ENCODE results near the gene PNPLA6. TPM values are rescaled to one million over a fixed set of nuclear protein-coding genes. Genes with fewer than 3 reads are reported as not detected.

The PNPLA6 gene
- total and polyA plus RNA-seq, 10 of the 15 experiments (the other 5 are each of a cell fraction or from before 2014, with no cell fraction given): 0.95 to 105 (median 40.0) TPM

- TF ChIP-seq KDM1A (IDR thresholded peaks at IDR 0.05; ENCODE audit: borderline replicate concordance) (no peak), ZBTB33 (IDR thresholded peaks at IDR 0.05) (no peak), ZBED1 (IDR thresholded peaks at IDR 0.05; ENCODE audit: borderline replicate concordance) (no peak), ZNF24 (IDR thresholded peaks at IDR 0.05) (no peak), NFYA (IDR thresholded peaks at IDR 0.05; ENCODE audit: borderline replicate concordance, low read depth, low read length) (no peak), EZH2 (IDR thresholded peaks at IDR 0.05; ENCODE audit: borderline replicate concordance, control insufficient read depth, low read depth, low read length) (no peak)
Observed at GRCh38 chr19:7554990-7555864, 19.7 kb downstream of the PNPLA6 start (continued).

- Histone ChIP-seq H3K4me3 (no peak overlapping the region), H4K20me1 (ENCODE audit: control insufficient read depth, insufficient read depth) (no peaks in the 10 kb centered on the region), H3K9ac (ENCODE audit: control insufficient read depth, insufficient read depth, low read length) (no peak overlapping the region), H3K27me3 (replicated peaks in 1 of 2; ENCODE audit: control insufficient read depth in 2 of 2, insufficient read depth in 2 of 2, low read length in 1 of 2) (no peaks in the 10 kb centered on the region), H3K27ac (ENCODE audit: control insufficient read depth, insufficient read depth) (no peak overlapping the region), H3K4me2 (ENCODE audit: control insufficient read depth, insufficient read depth) (no peak overlapping the region), H3K36me3 (ENCODE audit: control insufficient read depth in 2 of 2, insufficient read depth in 2 of 2, low read length in 1 of 2) (peaks cover 7 to 11% of the 10 kb centered on the region in 2 experiments; a peak in 3 of 4 replicates), H3K9me3 (replicated peaks; ENCODE audit: control insufficient read depth, insufficient read depth, low read length) (no peaks in the 10 kb centered on the region; the same call in 2 of the 3 replicates), H3K4me1 (ENCODE audit: control insufficient read depth, insufficient read depth, low read length) (no peaks in the 10 kb centered on the region; the same call in 1 of the 2 replicates), H2AFZ (ENCODE audit: control insufficient read depth, low read depth, low read length) (no peak overlapping the region), H3K79me2 (ENCODE audit: control insufficient read depth, insufficient read depth, low read length) (no peaks in the 10 kb centered on the region)
- ChIA-PET RAD21 (ENCODE audit: unreplicated experiment) (no interaction called here), CTCF (no interaction called here), SMC1A (ENCODE audit: uncharacterized antibody, unreplicated experiment) (no interaction called here), POLR2A (no interaction called here)
- no TSS peak for BruUV-seq (replicated peaks)
- no peak for TF ChIP-seq HDGF (IDR thresholded peaks at IDR 0.05)
- TF ChIP-seq ATF3 (IDR thresholded peaks at IDR 0.05; ENCODE audit: borderline replicate concordance, extremely low read depth, low read depth, low read length): no peak
- no peak for TF ChIP-seq SUPT20H (IDR thresholded peaks at IDR 0.05; ENCODE audit: borderline replicate concordance, control insufficient read depth, low read depth, low read length)
- TF ChIP-seq BCLAF1 (IDR thresholded peaks at IDR 0.05): no peak
- WGBS (ENCODE audit: insufficient coverage, insufficient replicate concordance, low lambda C conversion rate, missing lambda C conversion rate): 97% methylated on average over 54 of the region's 54 CpGs
- intact Hi-C loops (cut with micrococcal nuclease; ENCODE audit: unreplicated experiment): no loop called here
- in situ Hi-C loops (cut with MboI): no loop called here
- ATAC-seq (no peak), DNase-seq (ENCODE audit: low read depth, low spot score) (no peak), FAIRE-seq (no peak)
Observed at GRCh38 chr19:7556696-7557315, 21.3 kb downstream of the PNPLA6 start.

Data from GM12878 (cell line).